ENCODE results near the gene CCDC69. TPM values are rescaled to one million over a fixed set of nuclear protein-coding genes. Genes with fewer than 3 reads are reported as not detected.

CCDC69 gene, protein sequence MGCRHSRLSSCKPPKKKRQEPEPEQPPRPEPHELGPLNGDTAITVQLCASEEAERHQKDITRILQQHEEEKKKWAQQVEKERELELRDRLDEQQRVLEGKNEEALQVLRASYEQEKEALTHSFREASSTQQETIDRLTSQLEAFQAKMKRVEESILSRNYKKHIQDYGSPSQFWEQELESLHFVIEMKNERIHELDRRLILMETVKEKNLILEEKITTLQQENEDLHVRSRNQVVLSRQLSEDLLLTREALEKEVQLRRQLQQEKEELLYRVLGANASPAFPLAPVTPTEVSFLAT
- 100 to 1,000 TPM; 189 to 307 (median 243) TPM for total RNA-seq

DNA sequence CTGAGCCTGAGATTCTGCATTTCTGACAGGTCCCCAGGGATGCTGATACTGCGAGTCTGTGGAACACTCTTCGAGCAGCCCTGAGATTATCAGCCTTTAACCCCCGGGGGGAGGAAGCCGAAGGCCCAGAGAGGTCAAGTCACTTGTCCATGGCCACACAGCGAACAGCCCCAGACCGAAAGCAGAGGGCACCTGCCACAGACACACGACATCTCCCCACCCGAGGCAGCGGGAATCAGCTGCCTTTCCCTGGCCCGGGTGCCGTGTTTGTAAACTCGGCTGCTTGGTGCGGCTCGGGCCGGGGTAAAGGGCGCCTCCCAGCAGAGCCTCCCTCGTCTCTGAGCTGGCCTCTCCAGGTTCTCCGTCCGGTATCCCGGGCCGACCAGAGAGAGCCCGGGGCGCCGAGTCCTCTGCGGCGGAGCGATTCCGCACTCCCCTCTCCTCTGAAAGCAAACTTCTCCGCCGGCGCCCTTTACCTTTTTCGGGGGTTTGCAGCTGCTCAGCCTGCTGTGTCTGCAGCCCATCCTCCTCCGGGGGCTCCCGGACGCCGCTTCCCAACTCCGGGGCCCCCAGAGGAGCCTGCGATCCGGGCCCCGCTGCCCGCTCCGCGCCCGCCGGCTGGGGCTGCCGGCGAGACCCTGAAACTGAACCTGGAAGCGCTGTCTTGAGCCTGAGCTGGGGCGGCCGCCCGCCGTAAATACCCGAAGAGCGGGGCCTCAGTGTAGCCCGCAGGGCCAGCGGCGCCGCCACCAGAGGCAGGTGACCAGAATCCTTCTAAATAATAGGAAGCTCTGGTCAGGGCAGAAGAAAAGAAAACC lies at the start of gene CCDC69:
Gene CCDC69, minus strand, starts transcription at position 646 of the 818 bp plus-strand sequence. Its CDS starts 122 bp downstream, at position 524.
- TF ChIP-seq, protein P1, sequence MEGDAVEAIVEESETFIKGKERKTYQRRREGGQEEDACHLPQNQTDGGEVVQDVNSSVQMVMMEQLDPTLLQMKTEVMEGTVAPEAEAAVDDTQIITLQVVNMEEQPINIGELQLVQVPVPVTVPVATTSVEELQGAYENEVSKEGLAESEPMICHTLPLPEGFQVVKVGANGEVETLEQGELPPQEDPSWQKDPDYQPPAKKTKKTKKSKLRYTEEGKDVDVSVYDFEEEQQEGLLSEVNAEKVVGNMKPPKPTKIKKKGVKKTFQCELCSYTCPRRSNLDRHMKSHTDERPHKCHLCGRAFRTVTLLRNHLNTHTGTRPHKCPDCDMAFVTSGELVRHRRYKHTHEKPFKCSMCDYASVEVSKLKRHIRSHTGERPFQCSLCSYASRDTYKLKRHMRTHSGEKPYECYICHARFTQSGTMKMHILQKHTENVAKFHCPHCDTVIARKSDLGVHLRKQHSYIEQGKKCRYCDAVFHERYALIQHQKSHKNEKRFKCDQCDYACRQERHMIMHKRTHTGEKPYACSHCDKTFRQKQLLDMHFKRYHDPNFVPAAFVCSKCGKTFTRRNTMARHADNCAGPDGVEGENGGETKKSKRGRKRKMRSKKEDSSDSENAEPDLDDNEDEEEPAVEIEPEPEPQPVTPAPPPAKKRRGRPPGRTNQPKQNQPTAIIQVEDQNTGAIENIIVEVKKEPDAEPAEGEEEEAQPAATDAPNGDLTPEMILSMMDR (IDR thresholded peaks at IDR 0.05; ENCODE audit: low read depth): no peak

DNA sequence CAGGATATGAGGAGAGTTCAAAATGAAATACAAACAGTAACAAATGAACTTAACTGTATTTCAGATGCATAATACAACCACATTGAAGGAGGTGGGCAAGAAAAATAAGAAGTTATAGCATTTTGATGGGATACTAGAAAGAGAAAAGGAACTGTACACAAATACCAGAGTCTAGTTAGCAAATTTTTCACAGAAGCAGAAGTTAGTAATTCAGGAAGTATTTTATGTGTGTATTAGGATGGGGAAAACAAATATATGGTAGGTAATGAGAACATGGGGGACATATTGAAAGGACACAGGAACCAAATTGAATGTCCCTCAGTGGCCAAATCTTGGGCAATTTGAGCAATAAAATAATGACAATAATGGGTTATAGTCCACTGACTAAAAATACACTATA lies 47.4 kb upstream of the CCDC69 start:
- TF ChIP-seq, protein P1 (IDR thresholded peaks at IDR 0.05; ENCODE audit: low read depth): no peak

DNA sequence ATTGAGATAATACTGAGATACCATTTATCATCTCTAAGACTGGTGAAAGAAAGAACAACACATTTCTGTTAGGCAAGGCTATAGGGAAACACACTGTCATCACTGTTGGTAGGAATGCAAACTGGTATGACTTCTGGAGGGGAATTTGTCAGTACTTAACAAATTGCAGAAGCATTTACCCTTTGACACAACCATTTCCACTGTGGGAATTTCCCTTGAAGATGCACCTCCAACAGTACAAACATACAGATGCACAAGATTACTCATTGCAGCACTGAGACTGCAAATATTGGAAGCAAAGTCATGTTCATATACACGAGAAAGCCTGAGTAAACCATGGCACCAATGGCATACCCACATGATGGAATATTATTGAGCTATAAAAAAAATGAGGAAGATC lies 46.7 kb upstream of the CCDC69 start:
- TF ChIP-seq, protein P1 (IDR thresholded peaks at IDR 0.05; ENCODE audit: low read depth): no peak

DNA sequence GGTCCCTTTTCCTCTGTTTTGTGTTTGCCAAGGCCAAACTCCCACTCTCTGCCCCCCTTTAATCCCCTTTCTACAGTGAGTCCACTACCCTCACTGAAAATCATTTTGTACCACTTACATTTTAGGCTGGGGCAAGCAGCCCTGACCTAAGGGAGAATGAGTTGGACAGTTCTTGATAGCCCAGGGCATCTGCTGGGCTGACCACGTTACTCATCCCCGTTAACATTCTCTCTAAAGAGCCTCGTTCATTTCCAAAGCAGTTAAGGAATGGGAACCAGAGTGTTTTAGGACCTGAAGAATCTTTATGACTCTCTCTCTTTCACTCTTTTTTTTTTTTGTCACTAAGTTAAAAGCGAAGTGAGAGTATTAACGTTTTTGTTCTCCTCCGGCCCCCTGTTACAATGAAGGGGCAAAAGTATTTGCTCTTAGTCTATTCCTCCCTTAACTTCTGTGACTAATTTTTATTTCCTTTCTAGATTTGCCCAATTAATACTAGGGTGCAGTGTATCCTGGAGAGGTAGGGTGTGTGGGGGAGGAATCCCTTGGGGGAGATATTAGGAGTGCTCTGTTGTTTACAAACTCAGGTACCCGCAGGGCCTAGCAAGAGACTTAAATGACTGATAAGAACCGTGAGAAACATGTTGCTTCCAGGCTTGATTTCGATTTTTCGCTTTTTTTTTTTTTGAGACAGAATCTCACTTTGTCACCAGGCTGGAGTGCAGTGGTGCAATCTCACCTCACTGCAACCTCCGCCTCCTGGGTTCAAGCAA lies 43.8 kb upstream of the CCDC69 start:
- TF ChIP-seq, protein P1 (IDR thresholded peaks at IDR 0.05; ENCODE audit: low read depth): no peak

DNA sequence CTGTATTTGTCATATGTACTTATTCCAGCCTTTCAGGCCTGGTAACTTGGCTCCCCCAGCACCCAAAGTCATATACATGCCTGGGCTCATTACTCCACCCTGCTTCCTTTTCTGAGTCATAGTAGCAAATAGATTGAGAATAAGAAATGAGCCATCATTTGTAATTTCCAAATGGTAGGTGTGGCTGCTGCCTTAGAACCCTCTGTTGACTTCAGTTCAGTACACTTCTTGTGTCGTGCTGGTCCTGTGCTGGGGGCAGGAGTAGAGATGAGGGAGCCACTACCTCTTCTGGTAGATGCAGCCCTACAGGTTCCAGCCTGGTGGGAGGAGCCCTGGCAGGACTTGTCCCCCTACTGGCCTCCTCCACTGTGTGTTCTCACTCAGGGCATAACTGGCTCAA lies 40.2 kb upstream of the CCDC69 start:
- TF ChIP-seq, protein P1 (IDR thresholded peaks at IDR 0.05; ENCODE audit: low read depth): no peak

DNA sequence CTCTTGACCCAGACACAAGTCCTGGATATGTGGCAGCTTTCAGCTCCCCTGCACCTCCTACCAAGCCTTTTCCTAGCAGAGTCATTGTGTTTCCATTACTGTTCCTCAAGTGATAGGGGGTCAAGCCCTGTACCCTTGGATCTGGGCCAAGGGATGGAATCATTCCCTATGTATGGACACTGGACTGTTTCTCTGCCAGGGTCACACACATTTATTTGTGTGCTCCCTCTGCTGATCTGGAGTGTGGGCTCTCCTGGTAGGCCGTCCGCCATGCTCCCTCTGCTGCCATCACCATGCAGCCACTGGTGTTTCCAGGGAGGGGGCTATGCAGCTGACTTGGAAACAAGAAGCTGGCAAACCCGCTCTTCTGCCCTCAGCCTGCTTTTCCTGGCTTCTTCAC lies 38.6 kb upstream of the CCDC69 start:
- TF ChIP-seq, protein P1 (IDR thresholded peaks at IDR 0.05; ENCODE audit: low read depth): no peak

DNA sequence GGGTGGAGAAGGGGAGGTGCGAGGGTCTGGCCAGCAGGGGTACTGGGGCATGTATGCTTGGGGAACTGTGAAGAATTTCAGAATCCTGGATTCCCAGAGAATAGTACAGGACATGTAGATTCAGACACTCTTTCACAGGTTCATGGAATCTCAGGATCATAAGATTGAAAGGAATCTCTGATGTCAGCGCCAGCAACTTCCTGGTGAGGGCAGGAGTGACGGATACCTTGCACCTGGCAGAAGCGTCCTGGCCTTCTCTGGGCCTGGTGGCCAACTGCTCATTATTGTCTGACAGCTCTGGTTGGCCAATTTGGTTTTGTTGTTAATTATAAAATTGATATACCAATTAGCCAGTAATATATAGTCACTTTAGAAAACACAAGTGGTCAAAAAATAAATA lies 36.0 kb upstream of the CCDC69 start:
- TF ChIP-seq, protein P1 (IDR thresholded peaks at IDR 0.05; ENCODE audit: low read depth): no peak

Data from subcutaneous adipose tissue (tissue), 4 donors.